GM12878 (cell line): ENCODE data around the gene FILIP1L. TPM values are rescaled to one million over a fixed set of nuclear protein-coding genes. Genes with fewer than 3 reads are reported as not detected.
A peak's percentile ranks its signal among the peaks of the same experiment; 100 is the strongest.

Source experiments
- ATAC-seq: fragments of 200-7000 bp; cut with Tn5 transposase; 3 replicates; pipeline ENCODE4 v1.9.1; 2020; ENCODE audit warnings: mild to moderate bottlenecking, moderate library complexity
- BruUV-seq: library from RNA; stranded (reverse); fragments of 400-500 nt; replicated peaks from 2 replicates; lab custom pipeline; 2021; lab: Mats Ljungman, UMichigan
- CTCF ChIA-PET: fragments of 300-600 bp; sonication (Branson Sonifier 250); formaldehyde crosslinking; extraction: SDS; loops from one replicate; lab custom pipeline; 2021; ENCODE audit warnings: inconsistent platforms; lab: Yijun Ruan, JAX
- POLR2A ChIA-PET: fragments of 350-600 bp; formaldehyde crosslinking; extraction: SDS; loops from one replicate; lab custom pipeline; 2021; ENCODE audit warnings: inconsistent platforms; lab: Charles Lee
- RAD21 ChIA-PET: fragments of 300-600 bp; sonication (Branson Sonifier 250); formaldehyde crosslinking; loops from one replicate; lab custom pipeline; 2023; ENCODE audit warnings: antibody characterized with exemption; ENCODE audit not compliant: unreplicated experiment; lab: Charles Lee
- SMC1A ChIA-PET: fragments of 300-600 bp; sonication (Branson Sonifier 250); formaldehyde crosslinking; loops from one replicate; lab custom pipeline; 2023; ENCODE audit not compliant: unreplicated experiment, uncharacterized antibody; lab: Charles Lee
- DNase-seq: peaks from one replicate; pipeline ENCODE4 v3.0.0-alpha.2; 2011; ENCODE audit warnings: low read depth, low spot score
- FAIRE-seq: peaks from 3 replicates; lab custom pipeline; 2011; peaks lifted over from hg19 to GRCh38; lab: Jason Lieb, UNC
- H2AFZ ChIP-seq: 2 replicates; pipeline ENCODE4 v1.6.0; 2011; ENCODE audit warnings: low read depth, low read length, control low read depth; ENCODE audit not compliant: control insufficient read depth
- H3K27ac ChIP-seq: 2 replicates; pipeline ENCODE4 v1.5.1; 2011; ENCODE audit warnings: control low read depth; ENCODE audit not compliant: control insufficient read depth, insufficient read depth
- H3K27me3 ChIP-seq, 2 experiments: replicated peaks in 1 of 2; 2 replicates each; pipeline versions ENCODE4 v1.6.0 to v1.6.1; 2011; ENCODE audit warnings: low read length in 1 of 2; ENCODE audit not compliant: control insufficient read depth in 2 of 2, insufficient read depth in 2 of 2
- H3K36me3 ChIP-seq, 2 experiments: 2 replicates each; pipeline ENCODE4 v1.5.1; 2011; ENCODE audit warnings: low read length in 1 of 2; ENCODE audit not compliant: control insufficient read depth in 2 of 2, insufficient read depth in 2 of 2
- H3K4me1 ChIP-seq: 2 replicates; pipeline ENCODE4 v1.6.1; 2011; ENCODE audit warnings: mild to moderate bottlenecking, low read length, moderate library complexity, mixed read lengths; ENCODE audit not compliant: control insufficient read depth, insufficient read depth
- H3K4me2 ChIP-seq: 2 replicates; pipeline ENCODE4 v1.6.0; 2011; ENCODE audit warnings: control low read depth; ENCODE audit not compliant: control insufficient read depth, insufficient read depth
- H3K4me3 ChIP-seq: fragments of 200-600 bp; sonication (generic); 2 replicates; pipeline ENCODE4 v1.5.1; 2016
- H3K79me2 ChIP-seq: 2 replicates; pipeline ENCODE4 v1.6.0; 2011; ENCODE audit warnings: low read length; ENCODE audit not compliant: control insufficient read depth, insufficient read depth
- H3K9ac ChIP-seq: 2 replicates; pipeline ENCODE4 v1.8.0; 2011; ENCODE audit warnings: low read length, control low read depth, mixed read lengths; ENCODE audit not compliant: control insufficient read depth, insufficient read depth
- H3K9me3 ChIP-seq: replicated peaks from 3 replicates; pipeline ENCODE4 v1.5.1; 2011; ENCODE audit warnings: mild to moderate bottlenecking, low read length; ENCODE audit not compliant: control insufficient read depth, insufficient read depth
- H4K20me1 ChIP-seq: 2 replicates; pipeline ENCODE4 v1.6.0; 2011; ENCODE audit not compliant: control insufficient read depth, insufficient read depth
- RUNX3 ChIP-seq: IDR thresholded peaks from 2 replicates; pipeline ENCODE4 v1.6.1; 2012; ENCODE audit warnings: low read length, inconsistent platforms
- WGBS: methylation state at CpG from one replicate; pipeline ENCODE4 v1.1.6; 2016; ENCODE audit warnings: low lambda C conversion rate; ENCODE audit not compliant: insufficient replicate concordance, insufficient coverage; ENCODE audit errors: missing lambda C conversion rate; 5-methylcytosine and 5-hydroxymethylcytosine counted together
- in situ Hi-C: fragments of 300-500 bp; cut with MboI; formaldehyde crosslinking; loops from 9 replicates; pipeline ENCODE4 v1.14.3; 2018; ENCODE audit warnings: mixed read lengths
- intact Hi-C: fragments of 100-400 bp; cut with micrococcal nuclease; formaldehyde crosslinking; loops from one replicate; pipeline ENCODE4 v1.14.2; 2022; ENCODE audit not compliant: unreplicated experiment
- polyA plus RNA-seq, 11 experiments: library from polyadenylated mRNA; depleted of rRNA in 4 of 11; unstranded in 6 of 11; stranded (reverse) in 5 of 11; fragments of >200 nt; fragmentation: Nextera tagmentation in 4 of 11; fragmentation: Illumina TruSeq in 1 of 11; extraction: Ambion mirVana in 4 of 11; extraction: Trizol in 1 of 11; gene quantifications; 1 replicate in 1 of 11; 2 replicates in 10 of 11; pipeline versions ENCODE4 v1.2.1 to v1.2.3, GENCODE V29; 2011 to 2016; ENCODE audit warnings: inconsistent platforms in 2 of 11, missing spikeins in 2 of 11, low read depth in 1 of 11
- total RNA-seq, 4 experiments: library from RNA; depleted of rRNA in 3 of 4; stranded (reverse); fragments of >200 nt in 3 of 4; fragmentation: Illumina TruSeq in 1 of 4; extraction: Trizol in 1 of 4; gene quantifications; 2 replicates each; pipeline versions ENCODE4 v1.2.1 to v1.2.3, GENCODE V29; 2013 to 2021
- TF ChIP-seq, protein P1 (sequence below): fragments of 450-650 bp; IDR thresholded peaks from 2 replicates; pipeline ENCODE4 v1.6.1; 2017; ENCODE audit warnings: low read depth, mild to moderate bottlenecking, moderate library complexity
- TF ChIP-seq, protein P2 (sequence below): IDR thresholded peaks from 2 replicates; pipeline ENCODE4 v1.6.1; 2012; ENCODE audit warnings: low read depth, low read length, improper control_type of control experiment

Gene FILIP1L
- total and polyA plus RNA-seq, 10 of the 15 experiments (the other 5 are each of a cell fraction or from before 2014, with no cell fraction given) = 0.24 to 6.1 (median 3.5) TPM

DNA sequence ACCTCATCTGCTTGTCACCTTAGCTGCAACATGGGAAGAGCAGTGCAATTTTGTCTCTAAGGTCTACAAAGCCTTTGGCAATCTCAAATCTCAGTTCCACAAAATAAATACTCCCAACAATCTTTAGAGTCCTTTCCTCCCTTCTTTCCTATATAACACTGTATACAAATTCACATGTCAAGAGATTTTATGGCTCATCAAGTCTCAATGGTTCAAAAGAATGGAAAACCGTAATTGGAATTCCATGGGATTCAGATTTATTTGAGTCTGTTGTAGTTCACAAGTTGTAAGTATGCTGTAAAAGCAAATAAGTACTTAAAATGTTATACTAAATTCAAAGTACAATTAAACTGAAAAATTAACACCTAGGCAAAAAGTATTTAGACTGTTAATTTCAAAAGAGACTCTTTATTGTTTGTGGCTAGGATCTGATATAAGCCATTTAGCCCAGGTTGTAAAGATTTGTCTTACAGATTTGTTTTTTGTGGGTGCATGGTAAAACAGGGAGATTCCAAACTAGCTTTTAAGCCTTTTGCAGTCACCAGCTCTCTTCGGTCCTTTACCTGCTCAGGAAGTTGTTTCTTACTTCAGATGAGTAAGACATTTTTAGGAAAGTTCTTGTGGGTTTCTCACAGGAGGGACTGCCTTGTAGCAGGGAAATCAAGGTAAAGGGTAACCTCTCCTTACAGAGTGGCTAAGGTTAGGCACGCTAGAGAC is 246.5 kb downstream of the FILIP1L start:
- TF ChIP-seq, protein P1, sequence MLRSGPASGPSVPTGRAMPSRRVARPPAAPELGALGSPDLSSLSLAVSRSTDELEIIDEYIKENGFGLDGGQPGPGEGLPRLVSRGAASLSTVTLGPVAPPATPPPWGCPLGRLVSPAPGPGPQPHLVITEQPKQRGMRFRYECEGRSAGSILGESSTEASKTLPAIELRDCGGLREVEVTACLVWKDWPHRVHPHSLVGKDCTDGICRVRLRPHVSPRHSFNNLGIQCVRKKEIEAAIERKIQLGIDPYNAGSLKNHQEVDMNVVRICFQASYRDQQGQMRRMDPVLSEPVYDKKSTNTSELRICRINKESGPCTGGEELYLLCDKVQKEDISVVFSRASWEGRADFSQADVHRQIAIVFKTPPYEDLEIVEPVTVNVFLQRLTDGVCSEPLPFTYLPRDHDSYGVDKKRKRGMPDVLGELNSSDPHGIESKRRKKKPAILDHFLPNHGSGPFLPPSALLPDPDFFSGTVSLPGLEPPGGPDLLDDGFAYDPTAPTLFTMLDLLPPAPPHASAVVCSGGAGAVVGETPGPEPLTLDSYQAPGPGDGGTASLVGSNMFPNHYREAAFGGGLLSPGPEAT = peak; percentile 21; the same call in 1 of the 2 replicates
- peak; percentile 45; the same call in 1 of the 2 replicates for TF ChIP-seq RUNX3
- TF ChIP-seq, protein P2, sequence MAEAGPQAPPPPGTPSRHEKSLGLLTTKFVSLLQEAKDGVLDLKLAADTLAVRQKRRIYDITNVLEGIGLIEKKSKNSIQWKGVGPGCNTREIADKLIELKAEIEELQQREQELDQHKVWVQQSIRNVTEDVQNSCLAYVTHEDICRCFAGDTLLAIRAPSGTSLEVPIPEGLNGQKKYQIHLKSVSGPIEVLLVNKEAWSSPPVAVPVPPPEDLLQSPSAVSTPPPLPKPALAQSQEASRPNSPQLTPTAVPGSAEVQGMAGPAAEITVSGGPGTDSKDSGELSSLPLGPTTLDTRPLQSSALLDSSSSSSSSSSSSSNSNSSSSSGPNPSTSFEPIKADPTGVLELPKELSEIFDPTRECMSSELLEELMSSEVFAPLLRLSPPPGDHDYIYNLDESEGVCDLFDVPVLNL = no peak
- peak; percentile 38 for ATAC-seq
- DNase-seq = no peak
- 43% methylated on average over 3 of the region's 3 CpGs for WGBS
- CTCF ChIA-PET = interaction anchor here (0.8 to 1.5 kb wide), 6 partner anchors 10 to 393 kb away, joined by 3 to 4 read pairs (median 3); partner anchors contain the start of gene TBC1D23
- intact Hi-C loops = no loop called here
- POLR2A ChIA-PET = interaction anchor here (1.0 to 2.1 kb wide), 4 partner anchors 10 to 26 kb away, joined by 4 to 9 read pairs (median 5); no protein-coding TSS in a partner anchor
- Histone ChIP-seq H3K9ac (peak overlapping the region; percentile 14; the same call in 1 of the 2 replicates), H3K4me3 (no peak overlapping the region), H3K4me1 (peaks cover 35% of the 10 kb centered on the region), H3K27ac (peak overlapping the region; percentile 33; the same call in 1 of the 2 replicates), H3K79me2 (peaks cover 10% of the 10 kb centered on the region), H3K4me2 (peak overlapping the region; percentile 53), H3K27me3 (no peaks in the 10 kb centered on the region), H3K9me3 (no peaks in the 10 kb centered on the region; the same call in 2 of the 3 replicates), H2AFZ (no peak overlapping the region), H3K36me3 (no peaks in the 10 kb centered on the region), H4K20me1 (no peaks in the 10 kb centered on the region)
- RAD21 ChIA-PET = interaction anchor here (0.9 to 2.2 kb wide), 11 partner anchors 11 to 204 kb away, joined by 3 to 8 read pairs (median 5); no protein-coding TSS in a partner anchor
- FAIRE-seq = no peak
- no TSS peak for BruUV-seq
- in situ Hi-C loops = no loop called here
- SMC1A ChIA-PET = interaction anchor here (0.9 to 2.2 kb wide), 12 partner anchors 8 to 596 kb away, joined by 3 to 8 read pairs (median 4); no protein-coding TSS in a partner anchor
